HEK293 (cell line): ENCODE data around the gene PGAP1.

Experiments
- CTCF ChIA-PET: fragments of 350-600 bp; formaldehyde crosslinking; extraction: SDS; loops from one replicate; lab custom pipeline; 2021; ENCODE audit warnings: antibody characterized with exemption; lab: Yijun Ruan, JAX
- POLR2A ChIA-PET: fragments of 300-600 bp; formaldehyde crosslinking; extraction: SDS; loops from one replicate; lab custom pipeline; 2020; ENCODE audit warnings: antibody characterized with exemption, inconsistent platforms; lab: Yijun Ruan, JAX
- H3K27ac ChIP-seq: fragments of 200-500 bp; sonication (Bioruptor generic); 2 replicates; pipeline ENCODE4 v1.5.1; 2014; ENCODE audit warnings: low read depth, low read length, control low read depth, inconsistent platforms; ENCODE audit errors: extremely low read depth
- H3K36me3 ChIP-seq, 2 experiments: fragments of 200-500 bp in 1 of 2; sonication (Bioruptor generic) in 1 of 2; 1 replicate in 1 of 2; 2 replicates in 1 of 2; pipeline ENCODE4 v1.5.1; 2014 to 2017; ENCODE audit warnings: inconsistent platforms in 2 of 2, low read length in 2 of 2; ENCODE audit not compliant: control insufficient read depth in 2 of 2, insufficient read depth in 1 of 2
- H3K4me1 ChIP-seq: fragments of 200-500 bp; sonication (Bioruptor generic); 2 replicates; pipeline ENCODE4 v1.5.1; 2014; ENCODE audit warnings: mild to moderate bottlenecking, low read length, inconsistent platforms; ENCODE audit not compliant: control insufficient read depth, insufficient read depth
- H3K4me3 ChIP-seq: 2 replicates; pipeline ENCODE4 v1.5.1; 2011; ENCODE audit warnings: low read depth, mild to moderate bottlenecking, control low read depth, low read length, moderate library complexity
- H3K9me3 ChIP-seq: fragments of 200-500 bp; sonication (Bioruptor generic); 2 replicates; pipeline ENCODE4 v1.5.1; 2014; ENCODE audit warnings: low read depth, low read length, inconsistent platforms; ENCODE audit not compliant: control insufficient read depth, insufficient read depth
- GLI2 ChIP-seq: fragments of 450-650 bp; formaldehyde crosslinking; IDR thresholded peaks from 2 replicates; pipeline ENCODE4; 2017; ENCODE audit warnings: missing biosample characterization, missing genetic modification characterization, low read depth, borderline replicate concordance
- HOXA7 ChIP-seq: sonication (generic); formaldehyde crosslinking; IDR thresholded peaks from 2 replicates; pipeline ENCODE4 v1.8.1; 2022; ENCODE audit warnings: missing genetic modification reagents, borderline replicate concordance
- HOXC10 ChIP-seq: sonication (generic); formaldehyde crosslinking; IDR thresholded peaks from 2 replicates; pipeline ENCODE4 v1.8.1; 2023; ENCODE audit warnings: mild to moderate bottlenecking, missing genetic modification reagents
- KLF16 ChIP-seq: fragments of 450-650 bp; formaldehyde crosslinking; IDR thresholded peaks from 2 replicates; pipeline ENCODE4 v1.5.1; 2017; ENCODE audit warnings: missing biosample characterization, missing genetic modification characterization
- KLF9 ChIP-seq: fragments of 450-650 bp; formaldehyde crosslinking; IDR thresholded peaks from 2 replicates; pipeline ENCODE4 v1.5.1; 2016; ENCODE audit warnings: missing biosample characterization, missing genetic modification characterization, low read depth
- MYNN ChIP-seq: fragments of 450-650 bp; formaldehyde crosslinking; IDR thresholded peaks from 2 replicates; pipeline ENCODE4 v1.5.1; 2016; ENCODE audit warnings: missing biosample characterization, missing genetic modification characterization, borderline replicate concordance
- REPIN1 ChIP-seq: fragments of 450-650 bp; formaldehyde crosslinking; IDR thresholded peaks from 2 replicates; pipeline ENCODE4 v1.5.1; 2017; ENCODE audit warnings: missing biosample characterization, missing genetic modification characterization, low read depth
- SALL2 ChIP-seq: fragments of 450-650 bp; formaldehyde crosslinking; IDR thresholded peaks from 2 replicates; pipeline ENCODE4 v1.5.0; 2017; ENCODE audit warnings: missing biosample characterization, mild to moderate bottlenecking, missing genetic modification characterization, borderline replicate concordance
- ZBTB17 ChIP-seq: fragments of 450-650 bp; formaldehyde crosslinking; IDR thresholded peaks from 2 replicates; pipeline ENCODE4 v1.5.1; 2016; ENCODE audit warnings: missing biosample characterization, missing genetic modification characterization
- ZBTB21 ChIP-seq: fragments of 450-650 bp; formaldehyde crosslinking; IDR thresholded peaks from 2 replicates; pipeline ENCODE4 v1.5.1; 2017; ENCODE audit warnings: missing biosample characterization, missing genetic modification characterization
- ZFHX2 ChIP-seq: fragments of 450-650 bp; formaldehyde crosslinking; conservative IDR thresholded peaks from 2 replicates; pipeline ENCODE4 v1.5.1; 2016; ENCODE audit warnings: missing biosample characterization, missing genetic modification characterization
- ZFP37 ChIP-seq: fragments of 450-650 bp; formaldehyde crosslinking; IDR thresholded peaks from 2 replicates; pipeline ENCODE4 v1.5.1; 2016; ENCODE audit warnings: missing biosample characterization, missing genetic modification characterization
- ZFP41 ChIP-seq: fragments of 450-650 bp; formaldehyde crosslinking; IDR thresholded peaks from 2 replicates; pipeline ENCODE4 v1.5.1; 2016; ENCODE audit warnings: missing biosample characterization, missing genetic modification characterization, borderline replicate concordance
- ZNF132 ChIP-seq: fragments of 450-650 bp; formaldehyde crosslinking; IDR thresholded peaks from 2 replicates; pipeline ENCODE4 v1.5.1; 2017; ENCODE audit warnings: missing biosample characterization, missing genetic modification characterization, borderline replicate concordance
- ZNF184 ChIP-seq: fragments of 450-650 bp; IDR thresholded peaks from 2 replicates; pipeline ENCODE4 v1.5.1; 2018; ENCODE audit warnings: missing biosample characterization, mild to moderate bottlenecking, missing genetic modification characterization
- ZNF324 ChIP-seq: fragments of 450-650 bp; formaldehyde crosslinking; IDR thresholded peaks from 2 replicates; pipeline ENCODE4 v1.5.1; 2016; ENCODE audit warnings: missing biosample characterization, missing genetic modification characterization
- ZNF391 ChIP-seq: fragments of 450-650 bp; formaldehyde crosslinking; IDR thresholded peaks from 2 replicates; pipeline ENCODE4 v1.5.1; 2016; ENCODE audit warnings: low read depth, missing biosample characterization, missing genetic modification characterization, borderline replicate concordance
- ZNF585B ChIP-seq: fragments of 450-650 bp; formaldehyde crosslinking; IDR thresholded peaks from 2 replicates; pipeline ENCODE4 v1.5.1; 2016; ENCODE audit warnings: missing biosample characterization, missing genetic modification characterization
- ZNF600 ChIP-seq: fragments of 450-650 bp; formaldehyde crosslinking; IDR thresholded peaks from 2 replicates; pipeline ENCODE4 v1.5.1; 2016; ENCODE audit warnings: missing biosample characterization, missing genetic modification characterization
- ZNF792 ChIP-seq: fragments of 450-650 bp; formaldehyde crosslinking; IDR thresholded peaks from 2 replicates; pipeline ENCODE4 v1.5.1; 2016; ENCODE audit warnings: missing biosample characterization, missing genetic modification characterization
- ZSCAN30 ChIP-seq: fragments of 450-650 bp; IDR thresholded peaks from 2 replicates; pipeline ENCODE4 v1.5.1; 2018; ENCODE audit warnings: missing biosample characterization, mild to moderate bottlenecking, missing genetic modification characterization, moderate library complexity
- TF ChIP-seq, protein P1 (sequence below): fragments of 450-650 bp; formaldehyde crosslinking; IDR thresholded peaks from 2 replicates; pipeline ENCODE4 v1.5.1; 2016; ENCODE audit warnings: missing biosample characterization, missing genetic modification characterization, low read depth
- TF ChIP-seq, protein P2 (sequence below): fragments of 450-650 bp; formaldehyde crosslinking; IDR thresholded peaks from 2 replicates; pipeline ENCODE4 v1.5.1; 2016; ENCODE audit warnings: missing biosample characterization, missing genetic modification characterization
- TF ChIP-seq, protein P3 (sequence below): fragments of 450-650 bp; formaldehyde crosslinking; IDR thresholded peaks from 2 replicates; pipeline ENCODE4 v1.5.1; 2017; ENCODE audit warnings: missing biosample characterization, missing genetic modification characterization
- TF ChIP-seq, protein P4 (sequence below): fragments of 450-650 bp; formaldehyde crosslinking; IDR thresholded peaks from 2 replicates; pipeline ENCODE4 v1.5.1; 2016; ENCODE audit warnings: missing biosample characterization, missing genetic modification characterization
- TF ChIP-seq, protein P5 (sequence below): fragments of 450-650 bp; formaldehyde crosslinking; IDR thresholded peaks from 2 replicates; pipeline ENCODE4 v1.5.1; 2016; ENCODE audit warnings: missing biosample characterization, missing genetic modification characterization
- TF ChIP-seq, protein P6 (sequence below): fragments of 450-650 bp; formaldehyde crosslinking; IDR thresholded peaks from 2 replicates; pipeline ENCODE4 v1.5.1; 2016; ENCODE audit warnings: missing biosample characterization, missing genetic modification characterization

Gene PGAP1

DNA sequence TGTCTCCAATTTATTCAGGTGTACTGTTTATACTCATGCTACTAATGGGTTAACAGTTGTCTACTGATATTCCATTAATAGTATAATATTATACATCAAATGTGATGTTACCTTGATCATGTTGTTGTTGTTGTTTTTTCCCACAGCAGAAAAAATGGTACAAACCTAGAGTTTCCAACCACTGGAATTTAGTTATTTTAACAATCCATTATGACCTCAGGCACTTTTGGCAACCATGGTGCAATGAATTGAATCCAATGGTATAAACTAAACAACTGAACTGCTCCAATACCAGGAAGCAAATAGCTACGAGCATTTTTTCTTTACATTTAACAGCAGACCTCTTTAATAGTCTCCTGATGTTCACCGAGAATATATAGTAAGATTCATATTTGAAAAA lies 86.3 kb downstream of the PGAP1 start (continued):
- TF ChIP-seq SALL2 (no peak), HOXC10 (CRISPR knock-in tag) (no peak), ZNF184 (tag by site-specific recombination) (no peak), ZSCAN30 (tag by site-specific recombination) (no peak), ZFP37 (tag by site-specific recombination) (no peak), ZNF132 (tag by site-specific recombination) (no peak), REPIN1 (tag by site-specific recombination) (no peak)
- TF ChIP-seq, protein P1, sequence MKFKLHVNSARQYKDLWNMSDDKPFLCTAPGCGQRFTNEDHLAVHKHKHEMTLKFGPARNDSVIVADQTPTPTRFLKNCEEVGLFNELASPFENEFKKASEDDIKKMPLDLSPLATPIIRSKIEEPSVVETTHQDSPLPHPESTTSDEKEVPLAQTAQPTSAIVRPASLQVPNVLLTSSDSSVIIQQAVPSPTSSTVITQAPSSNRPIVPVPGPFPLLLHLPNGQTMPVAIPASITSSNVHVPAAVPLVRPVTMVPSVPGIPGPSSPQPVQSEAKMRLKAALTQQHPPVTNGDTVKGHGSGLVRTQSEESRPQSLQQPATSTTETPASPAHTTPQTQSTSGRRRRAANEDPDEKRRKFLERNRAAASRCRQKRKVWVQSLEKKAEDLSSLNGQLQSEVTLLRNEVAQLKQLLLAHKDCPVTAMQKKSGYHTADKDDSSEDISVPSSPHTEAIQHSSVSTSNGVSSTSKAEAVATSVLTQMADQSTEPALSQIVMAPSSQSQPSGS (tag by site-specific recombination): no peak

DNA sequence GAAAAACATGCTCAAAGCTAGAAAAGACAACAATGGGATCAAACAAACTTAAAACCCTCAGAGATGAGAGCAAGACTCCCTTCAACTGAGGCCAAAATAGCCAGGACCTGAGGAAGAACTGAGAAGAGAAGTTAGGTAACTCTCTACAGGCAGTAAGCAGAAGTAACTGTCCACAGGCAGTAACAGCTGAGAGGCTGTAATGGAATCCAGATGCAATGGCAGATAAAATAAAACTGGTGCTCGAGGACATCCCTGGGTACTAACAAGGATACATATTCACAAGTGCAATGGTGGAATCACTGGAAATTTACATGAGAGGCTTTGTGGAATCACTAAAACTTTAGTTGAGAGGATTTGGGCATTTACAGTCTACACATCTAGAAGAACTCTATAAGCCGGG lies 86.9 kb downstream of the PGAP1 start:
- Histone ChIP-seq H3K4me1 (no peaks in the 10 kb centered on the region), H3K36me3 (peaks cover 54 to 57% of the 10 kb centered on the region in 2 experiments), H3K9me3 (no peaks in the 10 kb centered on the region), H3K4me3 (no peak overlapping the region), H3K27ac (no peak overlapping the region)
- POLR2A ChIA-PET: no interaction called here
- CTCF ChIA-PET: interaction anchor here (1.4 kb wide), 1 partner anchor 37 kb away, joined by 3 read pairs; no protein-coding TSS in a partner anchor
- no peak for TF ChIP-seq ZBTB17 (tag by site-specific recombination)
- TF ChIP-seq ZNF391 (tag by site-specific recombination): no peak
- TF ChIP-seq, protein P2, sequence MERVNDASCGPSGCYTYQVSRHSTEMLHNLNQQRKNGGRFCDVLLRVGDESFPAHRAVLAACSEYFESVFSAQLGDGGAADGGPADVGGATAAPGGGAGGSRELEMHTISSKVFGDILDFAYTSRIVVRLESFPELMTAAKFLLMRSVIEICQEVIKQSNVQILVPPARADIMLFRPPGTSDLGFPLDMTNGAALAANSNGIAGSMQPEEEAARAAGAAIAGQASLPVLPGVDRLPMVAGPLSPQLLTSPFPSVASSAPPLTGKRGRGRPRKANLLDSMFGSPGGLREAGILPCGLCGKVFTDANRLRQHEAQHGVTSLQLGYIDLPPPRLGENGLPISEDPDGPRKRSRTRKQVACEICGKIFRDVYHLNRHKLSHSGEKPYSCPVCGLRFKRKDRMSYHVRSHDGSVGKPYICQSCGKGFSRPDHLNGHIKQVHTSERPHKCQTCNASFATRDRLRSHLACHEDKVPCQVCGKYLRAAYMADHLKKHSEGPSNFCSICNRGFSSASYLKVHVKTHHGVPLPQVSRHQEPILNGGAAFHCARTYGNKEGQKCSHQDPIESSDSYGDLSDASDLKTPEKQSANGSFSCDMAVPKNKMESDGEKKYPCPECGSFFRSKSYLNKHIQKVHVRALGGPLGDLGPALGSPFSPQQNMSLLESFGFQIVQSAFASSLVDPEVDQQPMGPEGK (tag by site-specific recombination): no peak
- TF ChIP-seq ZNF324: no peak
- TF ChIP-seq GLI2 (tag by site-specific recombination): no peak
- TF ChIP-seq HOXA7: no peak
- no peak for TF ChIP-seq ZNF600 (tag by site-specific recombination)
- TF ChIP-seq MYNN (tag by site-specific recombination): no peak
- TF ChIP-seq ZNF585B: no peak
- TF ChIP-seq, protein P3, sequence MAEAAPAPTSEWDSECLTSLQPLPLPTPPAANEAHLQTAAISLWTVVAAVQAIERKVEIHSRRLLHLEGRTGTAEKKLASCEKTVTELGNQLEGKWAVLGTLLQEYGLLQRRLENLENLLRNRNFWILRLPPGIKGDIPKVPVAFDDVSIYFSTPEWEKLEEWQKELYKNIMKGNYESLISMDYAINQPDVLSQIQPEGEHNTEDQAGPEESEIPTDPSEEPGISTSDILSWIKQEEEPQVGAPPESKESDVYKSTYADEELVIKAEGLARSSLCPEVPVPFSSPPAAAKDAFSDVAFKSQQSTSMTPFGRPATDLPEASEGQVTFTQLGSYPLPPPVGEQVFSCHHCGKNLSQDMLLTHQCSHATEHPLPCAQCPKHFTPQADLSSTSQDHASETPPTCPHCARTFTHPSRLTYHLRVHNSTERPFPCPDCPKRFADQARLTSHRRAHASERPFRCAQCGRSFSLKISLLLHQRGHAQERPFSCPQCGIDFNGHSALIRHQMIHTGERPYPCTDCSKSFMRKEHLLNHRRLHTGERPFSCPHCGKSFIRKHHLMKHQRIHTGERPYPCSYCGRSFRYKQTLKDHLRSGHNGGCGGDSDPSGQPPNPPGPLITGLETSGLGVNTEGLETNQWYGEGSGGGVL: no peak
- no peak for TF ChIP-seq KLF9
- TF ChIP-seq KLF16 (tag by site-specific recombination): no peak
- TF ChIP-seq, protein P4, sequence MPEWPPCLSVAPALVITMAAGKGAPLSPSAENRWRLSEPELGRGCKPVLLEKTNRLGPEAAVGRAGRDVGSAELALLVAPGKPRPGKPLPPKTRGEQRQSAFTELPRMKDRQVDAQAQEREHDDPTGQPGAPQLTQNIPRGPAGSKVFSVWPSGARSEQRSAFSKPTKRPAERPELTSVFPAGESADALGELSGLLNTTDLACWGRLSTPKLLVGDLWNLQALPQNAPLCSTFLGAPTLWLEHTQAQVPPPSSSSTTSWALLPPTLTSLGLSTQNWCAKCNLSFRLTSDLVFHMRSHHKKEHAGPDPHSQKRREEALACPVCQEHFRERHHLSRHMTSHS: no peak
- no peak for TF ChIP-seq ZFP41 (tag by site-specific recombination)
- TF ChIP-seq, protein P5, sequence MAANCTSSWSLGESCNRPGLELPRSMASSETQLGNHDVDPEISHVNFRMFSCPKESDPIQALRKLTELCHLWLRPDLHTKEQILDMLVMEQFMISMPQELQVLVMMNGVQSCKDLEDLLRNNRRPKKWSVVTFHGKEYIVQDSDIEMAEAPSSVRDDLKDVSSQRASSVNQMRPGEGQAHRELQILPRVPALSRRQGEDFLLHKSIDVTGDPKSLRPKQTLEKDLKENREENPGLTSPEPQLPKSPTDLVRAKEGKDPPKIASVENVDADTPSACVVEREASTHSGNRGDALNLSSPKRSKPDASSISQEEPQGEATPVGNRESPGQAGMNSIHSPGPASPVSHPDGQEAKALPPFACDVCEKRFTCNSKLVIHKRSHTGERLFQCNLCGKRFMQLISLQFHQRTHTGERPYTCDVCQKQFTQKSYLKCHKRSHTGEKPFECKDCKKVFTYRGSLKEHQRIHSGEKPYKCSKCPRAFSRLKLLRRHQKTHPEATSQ: no peak
- TF ChIP-seq, protein P6, sequence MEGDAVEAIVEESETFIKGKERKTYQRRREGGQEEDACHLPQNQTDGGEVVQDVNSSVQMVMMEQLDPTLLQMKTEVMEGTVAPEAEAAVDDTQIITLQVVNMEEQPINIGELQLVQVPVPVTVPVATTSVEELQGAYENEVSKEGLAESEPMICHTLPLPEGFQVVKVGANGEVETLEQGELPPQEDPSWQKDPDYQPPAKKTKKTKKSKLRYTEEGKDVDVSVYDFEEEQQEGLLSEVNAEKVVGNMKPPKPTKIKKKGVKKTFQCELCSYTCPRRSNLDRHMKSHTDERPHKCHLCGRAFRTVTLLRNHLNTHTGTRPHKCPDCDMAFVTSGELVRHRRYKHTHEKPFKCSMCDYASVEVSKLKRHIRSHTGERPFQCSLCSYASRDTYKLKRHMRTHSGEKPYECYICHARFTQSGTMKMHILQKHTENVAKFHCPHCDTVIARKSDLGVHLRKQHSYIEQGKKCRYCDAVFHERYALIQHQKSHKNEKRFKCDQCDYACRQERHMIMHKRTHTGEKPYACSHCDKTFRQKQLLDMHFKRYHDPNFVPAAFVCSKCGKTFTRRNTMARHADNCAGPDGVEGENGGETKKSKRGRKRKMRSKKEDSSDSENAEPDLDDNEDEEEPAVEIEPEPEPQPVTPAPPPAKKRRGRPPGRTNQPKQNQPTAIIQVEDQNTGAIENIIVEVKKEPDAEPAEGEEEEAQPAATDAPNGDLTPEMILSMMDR (tag by site-specific recombination): no peak
- TF ChIP-seq ZFHX2 (tag by site-specific recombination): no peak
- no peak for TF ChIP-seq ZNF792 (tag by site-specific recombination)
- no peak for TF ChIP-seq ZBTB21
